Left ventricle myocardium superior (tissue), 1 donor: ENCODE measurements around the gene ARHGEF40. TPM values are rescaled to one million over a fixed set of nuclear protein-coding genes. Genes with fewer than 3 reads are reported as not detected.

Experiments
- ATAC-seq: fragments of 200-7000 bp; cut with Tn5 transposase; one replicate; pipeline ENCODE4 v1.9.1; 2020; ENCODE audit warnings: mild to moderate bottlenecking, moderate library complexity
- DNase-seq: peaks from one replicate; pipeline ENCODE4 v3.0.0-alpha.2; 2020
- intact Hi-C: fragments of 100-400 bp; cut with micrococcal nuclease; formaldehyde crosslinking; loops from one replicate; pipeline ENCODE4 v1.11.0; 2022
- total RNA-seq: library from RNA; stranded (reverse); fragmentation: NEBNext Ultra II Directional; extraction: Animal tissue kit (Norgen Biotek cat#: 25700); gene quantifications from one replicate; pipeline ENCODE4 v1.2.1, GENCODE V29; 2021
- donor health status: DM: no; HTN: yes; CAD: no; lungs with severe emphysema.

Gene ARHGEF40
- total RNA-seq, 1 donor from 2014 or later = 23.1 TPM

DNA sequence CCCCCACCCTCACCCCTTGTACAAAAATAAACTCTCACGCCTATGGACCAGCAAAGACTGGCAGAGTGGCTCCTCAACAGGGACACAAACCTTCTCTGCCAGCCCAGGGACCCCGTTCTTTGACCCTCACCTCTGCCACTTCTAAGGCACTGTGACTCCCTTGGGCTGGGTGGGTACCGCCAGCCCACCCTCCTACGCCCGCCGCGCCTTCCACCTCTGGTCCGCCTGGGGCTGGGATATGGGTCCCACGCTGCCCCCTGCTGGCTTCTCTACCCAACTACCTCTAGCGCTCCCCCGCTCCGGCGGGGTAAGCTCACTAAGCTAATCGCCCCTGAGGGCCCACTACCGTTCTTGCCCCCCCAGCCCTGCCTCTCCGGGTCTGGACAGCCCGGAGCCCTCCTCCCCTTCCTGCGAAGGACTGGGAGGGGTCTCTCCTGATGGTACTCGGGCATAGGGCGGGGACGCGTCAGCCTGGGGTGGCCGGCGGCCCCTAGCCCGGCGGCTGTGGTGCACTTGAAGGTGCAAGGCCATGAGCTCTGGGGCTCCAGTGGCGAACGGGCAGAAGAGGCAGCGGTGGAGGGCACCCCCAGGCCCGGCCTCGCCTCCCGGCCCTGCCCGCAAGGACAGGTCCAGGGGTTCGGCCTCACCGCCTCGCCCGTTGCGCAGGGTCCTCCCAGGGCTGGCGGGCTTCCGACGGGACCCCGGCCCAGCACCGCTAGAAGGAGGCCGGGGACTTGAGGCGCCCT, 20.3 kb downstream of the ARHGEF40 start:
- ATAC-seq (peak; percentile 2), DNase-seq (peak; percentile 67)
- intact Hi-C loops = no loop called here

DNA sequence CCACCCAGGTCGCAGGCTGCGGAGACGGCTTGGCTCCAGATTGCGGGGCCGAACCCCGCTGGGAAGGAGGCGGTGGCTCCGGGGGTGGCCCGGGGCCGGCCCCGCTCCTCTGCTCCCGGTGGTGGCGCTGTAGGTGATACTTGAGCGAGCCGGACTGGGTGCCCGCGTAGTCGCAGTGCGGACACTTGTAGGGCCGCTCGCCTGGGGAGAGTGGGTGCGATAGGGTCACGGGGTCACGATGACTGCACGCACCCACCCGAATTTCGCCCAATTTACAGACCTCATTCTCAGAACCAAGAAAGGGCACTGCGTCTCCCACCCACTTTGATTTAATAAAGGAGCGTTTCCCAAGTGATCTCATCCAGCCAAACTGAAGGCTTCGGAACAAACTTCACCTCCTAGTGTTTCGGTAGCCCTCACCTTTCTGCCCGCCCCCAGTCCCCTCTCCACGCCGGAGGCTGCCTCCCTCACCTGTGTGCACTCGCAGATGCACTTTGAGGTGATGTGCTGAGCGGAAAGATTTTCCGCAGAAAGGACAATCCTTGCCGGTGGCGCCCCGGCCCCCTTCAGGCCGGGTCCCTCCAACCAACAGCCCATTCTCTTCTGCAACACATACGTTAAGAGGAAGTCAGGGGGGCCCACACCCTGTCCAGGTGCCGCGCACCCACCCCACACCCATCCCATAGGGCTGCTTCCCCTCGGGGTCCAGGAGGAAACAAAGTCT, 21.0 kb downstream of the ARHGEF40 start:
- DNase-seq (no peak), ATAC-seq (no peak)
- intact Hi-C loops = no loop called here

DNA sequence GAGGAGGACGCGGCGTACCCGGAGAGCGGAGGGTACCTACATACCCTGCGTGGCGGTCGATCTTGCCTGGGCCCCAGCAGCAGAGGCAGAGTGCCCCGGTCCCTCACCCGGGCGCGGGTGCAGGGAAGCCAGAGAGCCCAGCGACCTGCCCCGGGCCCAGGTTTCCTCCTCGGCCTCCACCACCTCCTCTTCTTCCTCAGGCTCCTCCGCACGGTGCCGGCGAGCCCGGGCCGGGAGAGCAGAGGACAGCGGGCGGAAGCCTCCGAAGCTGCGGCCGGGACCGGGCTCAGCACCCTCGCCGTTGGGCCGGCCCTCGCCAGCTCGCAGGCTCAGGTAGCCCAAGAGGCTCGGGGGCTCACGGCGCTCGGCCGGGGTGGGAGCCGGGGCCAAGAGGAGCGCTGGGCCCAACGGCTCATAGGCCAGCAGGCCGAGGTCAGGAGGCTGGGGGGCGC, 21.7 kb downstream of the ARHGEF40 start:
- ATAC-seq (peak; percentile 3), DNase-seq (no peak)
- intact Hi-C loops = no loop called here

GRCh38 chr14:21092273-21093011, 22.3 kb downstream of the ARHGEF40 start:
- intact Hi-C loops = no loop called here
- DNase-seq (peak; percentile 93), ATAC-seq (peak; percentile 84)

DNA sequence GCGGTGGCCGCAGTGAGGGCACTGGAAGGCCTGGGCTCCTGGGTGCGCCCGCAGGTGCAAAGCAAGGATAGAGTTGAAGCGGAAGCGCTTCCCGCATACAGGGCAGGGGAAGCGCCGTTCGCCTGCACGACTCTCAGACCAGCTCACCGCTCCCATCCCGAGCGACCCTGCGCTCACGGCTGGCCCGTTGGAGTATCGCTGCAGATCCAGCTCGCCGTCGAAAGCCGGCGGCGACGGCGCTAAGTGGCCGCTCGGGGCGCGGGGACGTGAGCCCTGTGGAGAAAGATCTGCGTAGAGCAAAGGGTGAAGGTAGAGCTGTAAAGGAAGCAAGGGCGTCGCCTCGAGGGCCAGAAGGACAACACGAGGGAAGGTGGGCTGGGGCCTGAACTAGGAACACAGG, 22.9 kb downstream of the ARHGEF40 start:
- intact Hi-C loops = no loop called here
- DNase-seq = peak; percentile 37
- no peak for ATAC-seq

DNA sequence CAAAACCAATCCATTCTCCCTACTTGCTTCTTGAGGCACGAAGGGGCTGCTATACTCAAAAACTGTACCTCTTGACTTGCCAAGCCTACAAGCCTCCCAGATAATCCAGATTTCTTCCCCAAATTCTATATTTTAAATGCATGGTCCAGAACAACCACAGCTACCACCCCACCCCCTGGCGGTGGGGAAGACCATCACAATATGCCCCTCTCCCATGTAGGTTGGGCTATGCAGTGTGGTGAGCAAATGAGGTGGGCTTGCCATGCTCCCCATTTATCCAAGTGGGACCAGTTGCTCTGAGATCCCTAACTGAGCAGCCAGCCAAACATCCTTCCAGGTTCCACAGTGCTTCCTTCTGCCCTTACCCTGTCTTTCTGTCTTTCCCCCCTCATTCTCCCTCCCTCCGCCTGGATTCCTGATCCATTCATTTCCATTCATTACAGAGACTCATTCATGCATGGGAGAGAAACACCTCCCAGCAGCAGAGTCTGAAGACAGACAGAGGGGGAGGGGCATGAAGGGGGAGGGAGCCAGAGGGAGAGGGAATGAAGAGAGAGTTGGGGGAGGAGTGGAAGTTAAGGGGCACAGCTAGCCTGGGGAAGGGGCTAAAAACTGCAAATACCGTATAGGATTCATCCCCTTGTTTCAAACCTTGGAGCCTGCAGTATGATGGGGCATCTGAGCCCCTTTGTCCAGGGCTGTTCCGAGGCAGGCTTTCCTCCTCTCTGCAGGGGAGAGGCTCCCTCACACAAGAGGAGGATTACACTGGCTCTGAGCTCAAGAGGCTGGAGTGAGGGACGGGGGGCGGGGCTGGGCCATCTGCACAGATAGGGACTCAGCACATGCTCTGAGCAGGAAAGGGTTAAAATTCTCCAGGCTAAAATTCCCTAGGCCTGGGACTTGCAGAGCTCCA, 23.9 kb downstream of the ARHGEF40 start:
- no peak for DNase-seq
- ATAC-seq = no peak
- intact Hi-C loops = no loop called here

DNA sequence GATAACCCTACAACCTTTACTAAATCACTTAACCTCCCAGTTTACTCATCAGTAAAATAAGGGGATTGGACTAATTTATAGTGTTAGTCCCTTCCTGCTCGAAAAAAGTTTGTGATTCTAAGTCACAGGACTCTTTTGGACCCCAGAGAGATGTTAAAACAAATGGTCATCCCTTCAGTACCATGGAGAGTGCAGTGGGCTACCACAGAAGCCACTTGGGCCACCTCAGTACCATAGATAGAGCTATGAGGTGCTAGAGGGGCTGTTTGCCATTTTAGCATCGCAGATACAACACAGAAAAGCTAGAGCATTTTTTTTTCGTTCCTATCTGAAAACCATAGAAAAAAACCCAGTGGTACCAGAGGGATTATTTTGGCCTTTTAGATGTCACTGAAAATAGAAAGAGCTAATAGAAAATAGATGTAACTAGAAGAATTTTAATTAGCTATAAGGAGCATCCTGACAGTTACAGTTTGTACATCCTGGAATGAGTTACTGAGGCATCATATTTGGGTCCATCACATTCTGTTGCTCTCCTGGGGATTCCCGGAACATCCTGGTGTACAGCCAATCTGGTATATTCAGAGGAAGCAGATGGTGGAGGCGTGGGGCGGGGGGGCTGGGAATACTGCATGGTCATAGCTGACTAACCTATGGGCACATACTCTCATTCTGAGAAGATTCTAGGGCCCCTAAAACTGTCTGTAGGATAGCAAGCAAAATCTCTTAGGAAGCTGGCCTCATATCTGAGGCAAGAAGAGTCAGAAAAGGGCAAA, 25.5 kb downstream of the ARHGEF40 start:
- no peak for DNase-seq
- intact Hi-C loops = no loop called here
- no peak for ATAC-seq

GRCh38 chr14:21096438-21096837, 26.3 kb downstream of the ARHGEF40 start:
- ATAC-seq = no peak
- intact Hi-C loops = no loop called here

DNA sequence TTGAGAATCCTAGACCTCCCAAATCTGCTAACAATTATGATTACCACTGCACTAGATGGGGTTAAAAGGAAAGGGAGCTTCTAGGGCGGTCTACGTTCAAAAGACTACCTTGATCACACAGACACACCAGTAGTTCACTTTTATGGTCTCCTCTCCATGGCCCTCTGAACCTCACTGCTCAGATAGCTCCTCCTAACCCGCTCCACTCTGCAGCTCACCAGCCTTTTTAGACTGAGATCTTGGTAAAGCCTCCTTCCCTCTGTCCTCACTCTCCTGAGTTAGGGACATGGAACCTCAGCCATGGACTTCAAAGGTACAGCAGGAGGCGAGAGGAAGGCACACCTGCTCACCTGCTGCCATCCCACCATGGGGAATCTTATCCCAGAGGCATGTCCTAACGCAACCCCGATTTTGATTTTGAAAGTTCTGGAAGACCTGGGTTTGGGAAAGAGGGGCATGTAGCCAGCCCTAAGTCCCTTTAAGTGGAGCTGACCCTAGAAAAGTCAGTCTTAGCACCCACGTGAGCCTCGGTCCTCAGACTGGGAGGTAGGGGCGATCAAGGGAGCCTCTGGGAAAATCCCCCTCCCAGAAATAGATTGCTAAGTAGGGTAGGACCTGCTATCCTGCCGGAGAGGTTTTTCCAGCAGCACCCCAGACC, 27.0 kb downstream of the ARHGEF40 start:
- DNase-seq = no peak
- intact Hi-C loops = no loop called here
- no peak for ATAC-seq

More at GRCh38 chr14:21096438-21096837, 26.3 kb downstream of the ARHGEF40 start:
- DNase-seq = no peak

GRCh38 chr14:21097636-21098075, 27.6 kb downstream of the ARHGEF40 start:
- intact Hi-C loops = no loop called here
- peak; percentile 60 for DNase-seq
- peak; percentile 5 for ATAC-seq

DNA sequence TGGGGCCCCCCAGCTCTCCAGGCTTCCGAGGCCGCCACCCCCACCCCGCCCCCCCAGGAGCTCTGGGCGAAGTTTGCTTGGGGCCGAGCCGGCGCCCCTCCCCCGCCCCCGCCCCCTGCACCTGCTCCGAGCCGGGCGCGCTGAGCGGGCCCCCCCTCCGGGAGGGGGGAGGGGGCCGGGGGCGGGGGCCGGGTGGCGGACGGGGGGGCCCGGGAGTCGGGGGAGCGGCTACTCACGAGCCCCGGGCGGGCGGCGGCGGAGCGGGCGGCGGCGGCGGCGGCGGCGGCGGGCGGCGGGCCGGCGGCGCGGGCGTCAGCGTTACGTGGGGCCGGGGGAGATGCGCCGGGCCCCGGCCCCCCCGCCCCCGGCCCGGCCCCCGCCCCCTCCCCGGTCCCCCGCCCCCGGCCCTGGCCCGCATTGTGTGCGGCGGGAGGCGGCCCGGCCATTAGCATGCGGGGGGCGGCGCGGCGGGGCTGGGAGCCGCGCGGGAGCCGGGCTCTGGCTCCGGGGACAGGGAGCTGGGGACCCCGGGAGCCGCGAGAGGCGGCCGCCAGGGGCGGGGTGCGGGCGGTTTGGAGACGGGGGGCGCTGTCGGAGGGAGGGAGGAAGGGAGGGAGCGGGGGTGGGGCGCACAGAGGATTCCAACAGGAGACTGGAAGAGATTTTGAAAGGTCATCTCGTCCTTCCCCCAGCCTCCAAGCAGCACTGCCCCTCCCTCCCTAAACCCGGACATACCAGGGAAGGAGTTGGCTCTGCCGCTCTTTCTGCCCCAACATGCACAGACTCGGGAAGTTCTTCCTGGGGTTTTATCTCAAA, 28.2 kb downstream of the ARHGEF40 start, which contains the start of gene ZNF219:
TSS of gene ZNF219 (minus strand) at position 580 of the 816 bp plus-strand sequence. CDS start 5,064 bp downstream, outside the sequence.
- intact Hi-C loops = no loop called here
- ATAC-seq (peak; percentile 62), DNase-seq (peak; percentile 77)

DNA sequence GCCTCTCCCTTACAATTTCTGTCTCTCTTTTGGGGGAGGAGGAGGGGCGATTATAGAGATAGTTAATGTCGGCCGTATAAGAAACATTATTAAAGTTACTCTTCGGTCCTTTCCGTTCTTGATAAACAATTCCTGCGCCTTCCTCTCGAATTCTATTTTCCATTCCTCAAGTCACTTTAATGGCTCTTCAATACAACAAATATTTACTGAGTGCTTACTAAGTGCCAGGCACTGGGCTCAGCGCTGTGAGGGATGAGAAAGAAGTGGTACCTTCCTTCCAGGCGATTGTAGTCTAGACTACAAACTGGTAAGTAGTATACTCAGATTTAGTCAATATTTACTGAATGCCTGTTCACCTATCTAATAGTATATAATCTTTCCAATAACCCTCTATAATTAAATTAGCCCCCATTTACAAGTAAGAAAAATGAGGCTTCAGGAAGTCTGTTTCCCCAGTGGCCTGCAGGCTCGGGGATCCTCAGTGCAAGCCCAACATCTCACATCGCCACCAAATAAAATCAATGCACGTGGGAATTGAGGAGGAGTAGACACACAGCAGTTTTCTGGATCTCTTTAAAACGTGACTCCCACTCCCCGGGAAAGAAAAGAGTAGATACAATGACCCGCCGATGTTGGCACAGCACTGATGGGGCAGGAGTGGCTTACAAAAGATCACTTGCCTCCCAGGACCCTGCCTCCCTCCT, 28.9 kb downstream of the ARHGEF40 start:
- DNase-seq = no peak
- ATAC-seq = no peak
- intact Hi-C loops = no loop called here

DNA sequence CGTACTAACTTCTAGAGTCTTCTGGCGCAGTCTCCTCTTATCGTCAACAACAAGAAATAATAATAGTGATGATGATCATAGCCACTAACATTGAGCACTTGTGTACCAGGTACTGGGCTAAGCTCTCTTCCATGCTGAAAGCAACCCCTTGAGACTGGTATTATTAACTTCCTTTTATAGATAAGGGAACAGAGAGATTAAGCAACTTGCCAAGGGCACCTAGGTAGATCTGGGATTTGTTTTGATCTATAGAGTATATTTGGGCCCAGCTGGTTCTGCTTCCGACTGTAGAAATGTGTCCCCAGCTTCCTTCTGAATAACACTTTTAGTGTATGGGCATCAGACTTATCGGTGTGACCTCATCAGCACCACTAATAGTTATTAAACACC, 29.5 kb downstream of the ARHGEF40 start:
- DNase-seq (no peak), ATAC-seq (no peak)
- intact Hi-C loops = no loop called here

DNA sequence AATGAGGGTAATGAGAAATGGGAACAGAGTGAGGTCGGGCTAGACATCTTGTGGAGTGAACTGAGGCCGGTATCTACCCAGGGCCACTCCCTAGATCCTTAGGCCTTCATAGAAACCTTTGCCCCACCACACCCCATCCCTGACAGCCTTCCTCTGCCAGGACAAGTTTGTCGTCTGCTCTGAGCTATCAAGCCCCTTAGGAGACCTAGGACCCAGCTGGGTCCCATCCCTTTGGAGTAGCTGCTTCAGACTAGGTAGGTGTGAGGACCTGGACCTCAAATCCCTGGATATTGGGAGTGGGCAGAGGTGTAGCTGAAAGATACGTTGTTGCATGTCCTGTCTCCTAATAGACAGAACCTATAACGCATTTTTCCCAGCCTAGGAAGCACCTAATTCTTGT, 30.8 kb downstream of the ARHGEF40 start, which contains the start of gene TMEM253:
TSS of gene TMEM253 (plus strand) at position 136 of the 400 bp plus-strand sequence. CDS start 278 bp downstream, outside the sequence.
- intact Hi-C loops = loop anchor here (5.0 kb wide), 1 partner anchor 34 kb away; no protein-coding TSS in a partner anchor
- DNase-seq (no peak), ATAC-seq (no peak)

GRCh38 chr14:21101802-21102413, 31.8 kb downstream of the ARHGEF40 start:
- intact Hi-C loops = loop anchor here (5.0 kb wide), 1 partner anchor 35 kb away; no protein-coding TSS in a partner anchor
- ATAC-seq (no peak), DNase-seq (no peak)
